ENCODE data around the gene RAD51B.

Gene RAD51B

GRCh38 chr14:68162887-68163286 lies 343.3 kb downstream of the RAD51B start:
- TF ChIP-seq CTCF (IDR thresholded peaks at IDR 0.05; ENCODE audit: low read depth, low read length, missing control alignments): no peak
- H3K4me3 ChIP-seq (ENCODE audit: low read depth, low read length): no peak overlapping the region
- no peak for DNase-seq (ENCODE audit: low read depth)

DNA sequence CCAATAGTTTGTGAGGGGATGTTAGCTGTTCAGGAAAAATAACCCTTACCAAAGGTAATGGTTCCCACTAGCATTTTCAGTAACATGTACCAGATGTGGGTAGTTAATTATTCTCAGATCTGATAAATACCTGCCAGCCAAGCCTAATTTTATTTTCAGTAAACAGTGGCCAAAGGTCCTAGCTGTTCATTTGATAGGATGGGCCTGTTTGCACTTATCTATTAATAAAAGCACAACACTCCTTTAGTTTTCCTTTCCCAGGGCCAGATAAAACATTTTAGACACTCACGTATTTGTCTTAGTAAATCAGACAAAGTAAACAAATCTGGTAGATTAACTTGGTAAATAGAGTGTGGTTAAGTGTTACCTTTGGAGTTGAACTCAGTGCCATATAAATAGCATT lies 345.1 kb downstream of the RAD51B start:
- TF ChIP-seq CTCF (IDR thresholded peaks at IDR 0.05; ENCODE audit: low read depth, low read length, missing control alignments): no peak
- DNase-seq (ENCODE audit: low read depth): no peak
- no peak overlapping the region for H3K4me3 ChIP-seq (ENCODE audit: low read depth, low read length)

- DNase-seq (ENCODE audit: low read depth): no peak
- no peak overlapping the region for H3K4me3 ChIP-seq (ENCODE audit: low read depth, low read length)
- TF ChIP-seq CTCF (IDR thresholded peaks at IDR 0.05; ENCODE audit: low read depth, low read length, missing control alignments): no peak
These were observed 345.8 kb downstream of the RAD51B start for GRCh38 chr14:68165274-68165843.

DNA sequence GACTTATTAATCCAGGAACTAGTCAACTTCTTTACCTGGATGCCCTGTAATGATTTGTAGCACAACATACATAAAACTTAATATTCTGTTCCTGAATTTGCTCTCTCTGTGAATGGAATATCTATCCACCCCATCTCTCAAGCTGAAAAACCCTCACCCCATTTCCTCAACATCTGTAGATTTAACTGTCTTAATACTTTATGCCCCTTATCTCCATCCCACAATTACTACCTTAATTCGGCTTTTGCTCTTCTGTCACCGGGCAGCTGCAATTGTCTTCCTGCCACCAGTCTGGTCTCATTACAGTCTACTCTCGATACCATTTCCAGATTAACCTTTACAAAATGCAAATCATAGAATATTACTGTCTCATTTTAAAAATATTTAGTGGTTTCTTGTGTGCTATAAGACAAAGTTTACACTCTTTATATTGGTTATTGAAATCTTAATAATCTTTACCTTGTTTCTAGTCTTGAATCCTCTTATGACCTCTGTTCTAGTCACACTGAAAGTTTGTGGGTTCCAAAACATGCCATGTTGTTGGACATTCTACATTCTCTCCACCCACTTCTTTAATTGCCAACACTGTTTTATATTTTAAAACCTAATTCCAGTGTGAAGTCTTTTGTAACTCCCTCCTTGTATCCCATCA lies 347.3 kb downstream of the RAD51B start:
- H3K4me3 ChIP-seq (ENCODE audit: low read depth, low read length): no peak overlapping the region
- TF ChIP-seq CTCF (IDR thresholded peaks at IDR 0.05; ENCODE audit: low read depth, low read length, missing control alignments): no peak
- no peak for DNase-seq (ENCODE audit: low read depth)

DNA sequence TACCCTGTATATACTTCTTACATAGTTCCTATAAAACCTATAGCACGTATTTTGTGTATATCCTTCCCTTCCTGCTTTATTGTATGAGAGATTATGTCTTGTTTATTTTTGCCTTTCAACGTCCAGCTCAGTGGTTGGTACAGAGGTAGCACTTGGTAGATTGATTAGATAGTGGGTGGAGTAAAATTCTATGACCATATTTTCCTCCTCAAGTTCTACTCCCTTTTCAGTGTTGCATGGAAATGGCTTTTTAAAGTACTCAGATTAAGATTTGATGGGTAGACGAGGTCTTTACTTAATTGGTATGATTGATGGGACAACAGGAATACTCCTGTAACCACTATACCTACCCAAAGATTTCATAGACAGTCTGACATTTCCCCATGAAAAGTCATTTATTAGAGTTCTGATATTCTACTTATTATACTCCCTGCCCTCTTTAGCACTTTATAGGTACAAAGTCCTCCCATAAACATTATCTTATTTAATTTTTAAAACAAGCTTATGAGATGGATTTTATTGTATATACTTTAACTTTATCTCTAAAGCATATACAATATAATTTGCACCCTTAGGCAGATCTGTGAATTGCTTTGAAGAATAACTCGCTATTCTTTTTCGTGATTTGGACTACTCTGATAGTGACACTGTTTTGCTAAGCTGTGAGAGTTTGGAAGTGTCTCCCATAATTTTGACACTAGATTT lies 348.0 kb downstream of the RAD51B start:
- DNase-seq (ENCODE audit: low read depth): no peak
- TF ChIP-seq CTCF (IDR thresholded peaks at IDR 0.05; ENCODE audit: low read depth, low read length, missing control alignments): no peak
- H3K4me3 ChIP-seq (ENCODE audit: low read depth, low read length): no peak overlapping the region

GRCh38 chr14:68168460-68169109 lies 349.0 kb downstream of the RAD51B start:
- no peak for DNase-seq (ENCODE audit: low read depth)
- H3K4me3 ChIP-seq (ENCODE audit: low read depth, low read length): no peak overlapping the region
- no peak for TF ChIP-seq CTCF (IDR thresholded peaks at IDR 0.05; ENCODE audit: low read depth, low read length, missing control alignments)
